Measurements from ENCODE around the gene CETP. TPM values are rescaled to one million over a fixed set of nuclear protein-coding genes. Genes with fewer than 3 reads are reported as not detected.

Gene CETP
- total RNA-seq, 1 donor from 2014 or later: not detected

DNA sequence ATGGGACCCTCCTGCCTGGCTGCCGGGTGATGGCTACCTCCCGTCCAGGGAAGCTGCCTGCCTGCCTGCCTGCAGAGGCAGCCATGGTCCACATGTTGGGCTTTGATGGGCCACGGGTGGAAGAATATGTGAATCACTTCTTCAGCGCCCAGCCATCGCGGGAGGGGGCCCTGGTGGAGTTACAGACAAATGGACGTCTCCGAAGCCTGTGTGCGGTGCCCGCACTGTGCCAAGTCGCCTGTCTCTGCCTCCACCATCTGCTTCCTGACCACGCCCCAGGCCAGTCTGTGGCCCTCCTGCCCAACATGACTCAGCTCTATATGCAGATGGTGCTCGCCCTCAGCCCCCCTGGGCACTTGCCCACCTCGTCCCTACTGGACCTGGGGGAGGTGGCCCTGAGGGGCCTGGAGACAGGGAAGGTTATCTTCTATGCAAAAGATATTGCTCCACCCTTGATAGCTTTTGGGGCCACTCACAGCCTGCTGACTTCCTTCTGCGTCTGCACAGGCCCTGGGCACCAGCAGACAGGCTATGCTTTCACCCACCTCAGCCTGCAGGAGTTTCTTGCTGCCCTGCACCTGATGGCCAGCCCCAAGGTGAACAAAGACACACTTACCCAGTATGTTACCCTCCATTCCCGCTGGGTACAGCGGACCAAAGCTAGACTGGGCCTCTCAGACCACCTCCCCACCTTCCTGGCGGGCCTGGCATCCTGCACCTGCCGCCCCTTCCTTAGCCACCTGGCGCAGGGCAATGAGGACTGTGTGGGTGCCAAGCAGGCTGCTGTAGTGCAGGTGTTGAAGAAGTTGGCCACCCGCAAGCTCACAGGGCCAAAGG is 64.4 kb downstream of the CETP start:
- H3K4me3 Mint-ChIP-seq (ENCODE audit: low read depth): no peak overlapping the region
- H3K9me3 Mint-ChIP-seq (ENCODE audit: low read depth): peaks cover 5% of the 10 kb centered on the region
- no peak overlapping the region for H3K27ac Mint-ChIP-seq
- TF ChIP-seq CTCF (IDR thresholded peaks at IDR 0.05; ENCODE audit: unreplicated experiment): no peak
- H3K36me3 Mint-ChIP-seq (ENCODE audit: insufficient read depth): no peaks in the 10 kb centered on the region
- H3K27me3 Mint-ChIP-seq: peaks cover 8% of the 10 kb centered on the region
- DNase-seq (ENCODE audit: low spot score, unreplicated experiment): no peak
- H3K4me1 Mint-ChIP-seq (ENCODE audit: low read depth): no peaks in the 10 kb centered on the region

- TF ChIP-seq CTCF (IDR thresholded peaks at IDR 0.05; ENCODE audit: unreplicated experiment): no peak
- H3K9me3 Mint-ChIP-seq (ENCODE audit: low read depth): peaks cover 5% of the 10 kb centered on the region
- no peaks in the 10 kb centered on the region for H3K36me3 Mint-ChIP-seq (ENCODE audit: insufficient read depth)
- H3K4me1 Mint-ChIP-seq (ENCODE audit: low read depth): no peaks in the 10 kb centered on the region
- H3K4me3 Mint-ChIP-seq (ENCODE audit: low read depth): no peak overlapping the region
- DNase-seq (ENCODE audit: low spot score, unreplicated experiment): no peak
- H3K27me3 Mint-ChIP-seq: peaks cover 6% of the 10 kb centered on the region
- H3K27ac Mint-ChIP-seq: no peak overlapping the region
These were observed 65.0 kb downstream of the CETP start for GRCh38 chr16:57026778-57027062.

DNA sequence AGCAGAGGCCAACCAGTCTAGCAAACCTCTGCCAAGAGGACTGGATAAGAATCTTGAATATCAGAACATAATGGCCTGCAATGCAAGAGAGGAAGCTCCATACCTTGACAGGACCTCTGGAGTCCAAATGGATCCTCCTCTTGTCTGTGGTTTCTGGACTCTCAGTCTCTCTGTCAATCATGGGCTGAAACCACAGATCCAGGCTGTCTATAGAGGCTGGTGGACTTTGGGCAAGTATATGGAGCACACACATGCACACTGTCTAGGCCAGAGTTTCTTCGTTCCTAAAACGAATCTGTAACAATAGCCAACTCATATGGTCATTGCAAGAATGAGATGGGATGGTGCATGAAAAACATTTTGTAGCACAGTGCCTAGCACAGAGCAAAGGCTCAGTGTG is 65.3 kb downstream of the CETP start:
- Mint-ChIP-seq H3K27ac (no peak overlapping the region), H3K4me3 (ENCODE audit: low read depth) (no peak overlapping the region), H3K4me1 (ENCODE audit: low read depth) (no peaks in the 10 kb centered on the region), H3K36me3 (ENCODE audit: insufficient read depth) (no peaks in the 10 kb centered on the region), H3K9me3 (ENCODE audit: low read depth) (peaks cover 5% of the 10 kb centered on the region), H3K27me3 (peaks cover 6% of the 10 kb centered on the region)
- DNase-seq (ENCODE audit: low spot score, unreplicated experiment): no peak
- no peak for TF ChIP-seq CTCF (IDR thresholded peaks at IDR 0.05; ENCODE audit: unreplicated experiment)

- Mint-ChIP-seq H3K9me3 (ENCODE audit: low read depth) (peaks cover 5% of the 10 kb centered on the region), H3K27ac (no peak overlapping the region), H3K27me3 (peaks cover 6% of the 10 kb centered on the region), H3K36me3 (ENCODE audit: insufficient read depth) (no peaks in the 10 kb centered on the region), H3K4me3 (ENCODE audit: low read depth) (no peak overlapping the region), H3K4me1 (ENCODE audit: low read depth) (no peaks in the 10 kb centered on the region)
- no peak for DNase-seq (ENCODE audit: low spot score, unreplicated experiment)
- TF ChIP-seq CTCF (IDR thresholded peaks at IDR 0.05; ENCODE audit: unreplicated experiment): no peak
These were observed 66.3 kb downstream of the CETP start for GRCh38 chr16:57028086-57028485.

- TF ChIP-seq CTCF (IDR thresholded peaks at IDR 0.05; ENCODE audit: unreplicated experiment): no peak
- H3K9me3 Mint-ChIP-seq (ENCODE audit: low read depth): peaks cover 5% of the 10 kb centered on the region
- H3K27me3 Mint-ChIP-seq: peaks cover 10% of the 10 kb centered on the region
- H3K4me1 Mint-ChIP-seq (ENCODE audit: low read depth): no peaks in the 10 kb centered on the region
- no peak overlapping the region for H3K4me3 Mint-ChIP-seq (ENCODE audit: low read depth)
- no peaks in the 10 kb centered on the region for H3K36me3 Mint-ChIP-seq (ENCODE audit: insufficient read depth)
- no peak overlapping the region for H3K27ac Mint-ChIP-seq
- no peak for DNase-seq (ENCODE audit: low spot score, unreplicated experiment)
These were observed 67.7 kb downstream of the CETP start for GRCh38 chr16:57029161-57030160.

Data from progenitor cell of endocrine pancreas (in vitro differentiated cells).